B cell (primary cell): ENCODE results near the gene CAMTA1. TPM values are rescaled to one million over a fixed set of nuclear protein-coding genes. Genes with fewer than 3 reads are reported as not detected.

ENCODE experiments used
- ATAC-seq: fragments of 200-7000 bp; cut with Tn5 transposase; one replicate; pipeline ENCODE4 v1.10.0; 2021; ENCODE audit warnings: low read depth, mild to moderate bottlenecking, moderate number of reproducible peaks, moderate library complexity
- CTCF ChIA-PET: fragments of 350-600 bp; sonication (Branson Sonifier 250); formaldehyde crosslinking; loops from one replicate; lab custom pipeline; 2021; ENCODE audit warnings: antibody characterized with exemption, inconsistent platforms; lab: Charles Lee
- POLR2A ChIA-PET: fragments of 350-600 bp; sonication (Branson Sonifier 250); formaldehyde crosslinking; loops from one replicate; lab custom pipeline; 2021; ENCODE audit warnings: antibody characterized with exemption; lab: Charles Lee
- DNase-seq: peaks from one replicate; pipeline ENCODE4 v3.0.0; 2013
- H2AFZ ChIP-seq: 2 replicates; pipeline ENCODE4 v1.6.1; 2012; ENCODE audit warnings: mild to moderate bottlenecking, low read depth, low read length; ENCODE audit not compliant: insufficient read depth, poor library complexity, severe bottlenecking
- H3K27ac ChIP-seq, 2 donors: 1 replicate in 1 of 2; 2 replicates in 1 of 2; pipeline ENCODE4 v1.5.1; 2012 to 2013; ENCODE audit warnings: low read length in 2 of 2, mild to moderate bottlenecking in 2 of 2, moderate library complexity in 1 of 2
- H3K27me3 ChIP-seq, 4 experiments: fragments of 200-600 bp in 1 of 4; sonication (generic) in 1 of 4; replicated peaks in 1 of 4; 1 replicate in 2 of 4; 2 replicates in 2 of 4; pipeline versions ENCODE4 v1.6.1 to v1.7.0; 2013 to 2016; ENCODE audit warnings: low read length in 3 of 4, mild to moderate bottlenecking in 2 of 4, mixed read lengths in 1 of 4, moderate library complexity in 1 of 4; ENCODE audit not compliant: insufficient read depth in 4 of 4, control insufficient read depth in 3 of 4; ENCODE audit errors: control extremely low read depth in 1 of 4
- H3K36me3 ChIP-seq, 2 experiments: replicated peaks in 1 of 2; 1 replicate in 1 of 2; 2 replicates in 1 of 2; pipeline versions ENCODE4 v1.6.1 to v1.7.1; 2013; ENCODE audit warnings: low read length in 1 of 2; ENCODE audit not compliant: insufficient read depth in 2 of 2, control insufficient read depth in 1 of 2; ENCODE audit errors: control extremely low read depth in 1 of 2, extremely low read depth in 1 of 2
- H3K4me1 ChIP-seq, 2 donors: fragments of 200-600 bp in 1 of 2; sonication (generic) in 1 of 2; 1 replicate in 1 of 2; 2 replicates in 1 of 2; pipeline versions ENCODE4 v1.5.1 to v1.6.1; 2013 to 2017; ENCODE audit warnings: low read length in 2 of 2; ENCODE audit not compliant: control insufficient read depth in 2 of 2, insufficient read depth in 2 of 2
- H3K4me2 ChIP-seq: replicated peaks from 2 replicates; pipeline ENCODE3; 2012; ENCODE audit warnings: mild to moderate bottlenecking, low read depth, low read length; ENCODE audit not compliant: poor library complexity, severe bottlenecking
- H3K4me3 ChIP-seq, 5 experiments: fragments of 200-600 bp in 1 of 5; sonication (generic) in 1 of 5; 1 replicate in 3 of 5; 2 replicates in 2 of 5; pipeline versions ENCODE4 v1.5.1 to v1.7.0; 2011 to 2016; ENCODE audit warnings: low read length in 4 of 5, mild to moderate bottlenecking in 4 of 5, low read depth in 2 of 5, control low read depth in 1 of 5, moderate library complexity in 1 of 5; ENCODE audit not compliant: insufficient read depth in 1 of 5; ENCODE audit errors: control extremely low read depth in 1 of 5, extremely low read depth in 1 of 5
- H3K79me2 ChIP-seq: fragments of 200-600 bp; sonication (generic); one replicate; pipeline ENCODE4 v1.6.0; 2016; ENCODE audit warnings: low read length; ENCODE audit not compliant: control insufficient read depth, insufficient read depth
- H3K9ac ChIP-seq: fragments of 200-600 bp; sonication (generic); 2 replicates; pipeline ENCODE4 v1.6.1; 2017; ENCODE audit warnings: mild to moderate bottlenecking, low read length, moderate library complexity
- H3K9me3 ChIP-seq, 3 donors: one replicate each; pipeline versions ENCODE4 v1.6.1 to v1.7.1; 2013; ENCODE audit warnings: low read length in 2 of 3; ENCODE audit not compliant: control insufficient read depth in 2 of 3, insufficient read depth in 1 of 3; ENCODE audit errors: control extremely low read depth in 1 of 3
- H4K20me1 ChIP-seq: 2 replicates; pipeline ENCODE4 v1.6.0; 2012; ENCODE audit warnings: mild to moderate bottlenecking, low read length; ENCODE audit not compliant: insufficient read depth, control insufficient read depth, poor library complexity, severe bottlenecking
- H3K27ac Mint-ChIP-seq: one replicate; pipeline ENCODE4 v1.8.0; 2021; ENCODE audit warnings: mixed read lengths
- H3K27me3 Mint-ChIP-seq: one replicate; pipeline ENCODE4 v1.8.0; 2021; ENCODE audit warnings: mixed read lengths
- H3K4me1 Mint-ChIP-seq: one replicate; pipeline ENCODE4 v1.8.0; 2021; ENCODE audit warnings: mixed read lengths
- H3K4me3 Mint-ChIP-seq: one replicate; pipeline ENCODE4 v1.8.0; 2021; ENCODE audit warnings: mixed read lengths
- H3K9me3 Mint-ChIP-seq: one replicate; pipeline ENCODE4 v1.8.0; 2022; ENCODE audit warnings: mixed read lengths; ENCODE audit not compliant: insufficient read depth
- CTCF ChIP-seq: fragments of 200-600 bp; IDR thresholded peaks from one replicate; pipeline ENCODE4 v1.8.0; 2022; ENCODE audit warnings: antibody characterized with exemption, mild to moderate bottlenecking
- EZH2 ChIP-seq: IDR thresholded peaks from 2 replicates; pipeline ENCODE4 v1.6.1; 2012; ENCODE audit warnings: borderline replicate concordance, low read depth, mild to moderate bottlenecking, moderate library complexity, low read length; ENCODE audit not compliant: insufficient read depth, poor library complexity, severe bottlenecking
- WGBS: methylation state at CpG from one replicate; pipeline ENCODE4 v1.1.5; 2013; ENCODE audit warnings: missing lambda C conversion rate; ENCODE audit not compliant: insufficient coverage; 5-methylcytosine and 5-hydroxymethylcytosine counted together
- intact Hi-C: fragments of 100-400 bp; cut with micrococcal nuclease; formaldehyde crosslinking; loops from one replicate; pipeline ENCODE4 v1.10.0; 2022
- polyA plus RNA-seq: library from polyadenylated mRNA; depleted of rRNA; stranded (reverse); fragments of >200 nt; gene quantifications from 2 replicates; pipeline ENCODE4 v1.2.3, GENCODE V29; 2012
- total RNA-seq, 2 donors: library from RNA; stranded (reverse); fragments of 120-200 nt in 1 of 2; gene quantifications; 1 replicate in 1 of 2; 2 replicates in 1 of 2; pipeline versions ENCODE4 v1.2.3 to v1.2.4, GENCODE V29; 2013 to 2022

CAMTA1 gene
- total and polyA plus RNA-seq, 2 donors (not counting 1 experiment from before 2014, with no cell fraction given) = 42.2 to 45.7 TPM

- intact Hi-C loops = no loop called here
- no peak for DNase-seq
- H3K4me3 Mint-ChIP-seq = no peak overlapping the region
- no peak overlapping the region for H3K9ac ChIP-seq
- H3K27me3 ChIP-seq = no peaks in the 10 kb centered on the region
- no peak for TF ChIP-seq CTCF
- TF ChIP-seq EZH2 = no peak
- ChIA-PET CTCF (interaction anchor here (11.3 kb wide), 1 partner anchor 77 kb away, joined by 504 read pairs; no protein-coding TSS in a partner anchor), POLR2A (no interaction called here)
- H3K27ac ChIP-seq = no peak overlapping the region
- no peak overlapping the region for H3K27ac Mint-ChIP-seq
- H3K4me1 Mint-ChIP-seq = no peaks in the 10 kb centered on the region
- peaks cover 0 to 2% of the 10 kb centered on the region in 2 experiments for H3K36me3 ChIP-seq
- 95% methylated on average over 5 of the region's 9 CpGs for WGBS
- no peak overlapping the region for H3K4me2 ChIP-seq
- H3K27me3 Mint-ChIP-seq = no peaks in the 10 kb centered on the region
- H3K4me3 ChIP-seq = no peak overlapping the region
- H2AFZ ChIP-seq = no peak overlapping the region
- peaks cover 0 to 3% of the 10 kb centered on the region in 2 donors for H3K4me1 ChIP-seq
- H3K9me3 ChIP-seq = no peaks in the 10 kb centered on the region
- no peaks in the 10 kb centered on the region for H4K20me1 ChIP-seq
- no peaks in the 10 kb centered on the region for H3K79me2 ChIP-seq
- H3K9me3 Mint-ChIP-seq = no peaks in the 10 kb centered on the region
- ATAC-seq = no peak
These were observed 959.6 kb downstream of the CAMTA1 start for GRCh38 chr1:7744882-7745281.

- no peaks in the 10 kb centered on the region for H3K27me3 Mint-ChIP-seq
- POLR2A ChIA-PET = no interaction called here
- TF ChIP-seq CTCF (no peak), EZH2 (no peak)
- Histone ChIP-seq H3K36me3 (peaks cover 0 to 2% of the 10 kb centered on the region in 2 experiments), H3K27me3 (no peaks in the 10 kb centered on the region), H3K4me1 (no peaks in the 10 kb centered on the region), H3K79me2 (no peaks in the 10 kb centered on the region), H3K9me3 (no peaks in the 10 kb centered on the region), H3K9ac (no peak overlapping the region), H3K4me2 (no peak overlapping the region), H3K4me3 (no peak overlapping the region), H4K20me1 (no peaks in the 10 kb centered on the region), H2AFZ (no peak overlapping the region), H3K27ac (no peak overlapping the region)
- 100% methylated on average over 3 of the region's 10 CpGs for WGBS
- no peak overlapping the region for H3K27ac Mint-ChIP-seq
- H3K4me3 Mint-ChIP-seq = no peak overlapping the region
- ATAC-seq = no peak
- intact Hi-C loops = no loop called here
- DNase-seq = no peak
- no peaks in the 10 kb centered on the region for H3K9me3 Mint-ChIP-seq
- no peaks in the 10 kb centered on the region for H3K4me1 Mint-ChIP-seq
- CTCF ChIA-PET = interaction anchor here (11.3 kb wide), 1 partner anchor 78 kb away, joined by 504 read pairs; no protein-coding TSS in a partner anchor
These were observed 960.5 kb downstream of the CAMTA1 start for GRCh38 chr1:7745783-7746182.
